Natural killer cell (primary cell): Measurements from ENCODE around the gene CNTNAP4. TPM values are rescaled to one million over a fixed set of nuclear protein-coding genes. Genes with fewer than 3 reads are reported as not detected.

ENCODE experiments used
- ATAC-seq, 3 donors: fragments of 150-1000 bp in 2 of 3; fragments of 200-7000 bp in 1 of 3; cut with Tn5 transposase; 1 replicate in 1 of 3; 2 replicates in 2 of 3; pipeline ENCODE4 v1.10.0; 2021; ENCODE audit warnings: mild to moderate bottlenecking in 2 of 3, moderate library complexity in 2 of 3
- DNase-seq, 2 donors: peaks; one replicate each; pipeline versions ENCODE4 v3.0.0 to v3.0.0-alpha.2; 2013 to 2021; ENCODE audit warnings: mixed read lengths in 1 of 2
- H3K27ac ChIP-seq: one replicate; pipeline ENCODE4 v1.5.1; 2013; ENCODE audit warnings: mild to moderate bottlenecking, low read length
- H3K27me3 ChIP-seq: one replicate; pipeline ENCODE4 v1.6.1; 2013; ENCODE audit warnings: low read length; ENCODE audit not compliant: control insufficient read depth, insufficient read depth
- H3K36me3 ChIP-seq: one replicate; pipeline ENCODE4 v1.6.1; 2013; ENCODE audit warnings: low read length; ENCODE audit not compliant: control insufficient read depth, insufficient read depth
- H3K4me1 ChIP-seq: one replicate; pipeline ENCODE4 v1.6.1; 2013; ENCODE audit warnings: low read length; ENCODE audit not compliant: control insufficient read depth, insufficient read depth
- H3K4me3 ChIP-seq: one replicate; pipeline ENCODE4 v1.5.1; 2013; ENCODE audit warnings: low read length
- H3K9me3 ChIP-seq: one replicate; pipeline ENCODE4 v1.6.1; 2013; ENCODE audit warnings: low read length; ENCODE audit not compliant: control insufficient read depth, insufficient read depth
- H3K27ac Mint-ChIP-seq, 2 donors: one replicate each; pipeline ENCODE4 v1.8.0; 2022; ENCODE audit warnings: mild to moderate bottlenecking in 2 of 2, mixed read lengths in 2 of 2, moderate library complexity in 1 of 2
- H3K27me3 Mint-ChIP-seq, 2 donors: one replicate each; pipeline ENCODE4 v1.8.0; 2022; ENCODE audit warnings: low read depth in 2 of 2, mixed read lengths in 2 of 2
- H3K36me3 Mint-ChIP-seq: one replicate; pipeline ENCODE4 v1.8.0; 2022; ENCODE audit warnings: mixed read lengths
- H3K4me1 Mint-ChIP-seq, 2 donors: one replicate each; pipeline ENCODE4 v1.8.0; 2022; ENCODE audit warnings: mixed read lengths in 2 of 2
- H3K4me3 Mint-ChIP-seq: one replicate; pipeline ENCODE4 v1.8.0; 2022; ENCODE audit warnings: mild to moderate bottlenecking, moderate library complexity, mixed read lengths
- H3K9me3 Mint-ChIP-seq, 2 donors: one replicate each; pipeline ENCODE4 v1.8.0; 2022; ENCODE audit warnings: mixed read lengths in 2 of 2
- CTCF ChIP-seq: fragments of 200-600 bp; IDR thresholded peaks from one replicate; pipeline ENCODE4 v1.8.0; 2022; ENCODE audit warnings: antibody characterized with exemption
- WGBS: methylation state at CpG from one replicate; pipeline ENCODE4 v1.1.7; 2013; ENCODE audit warnings: missing lambda C conversion rate; ENCODE audit not compliant: insufficient coverage; 5-methylcytosine and 5-hydroxymethylcytosine counted together
- intact Hi-C: fragments of 100-400 bp; cut with micrococcal nuclease; formaldehyde crosslinking; loops from one replicate; pipeline ENCODE4 v1.14.2; 2022
- total RNA-seq, 4 donors: library from RNA; stranded (reverse); fragments of 120-200 nt in 1 of 4; gene quantifications; one replicate each; pipeline versions ENCODE4 v1.2.3 to v1.2.4, GENCODE V29; 2013 to 2022

CNTNAP4 gene
- total RNA-seq, 3 donors from 2014 or later (not counting 1 experiment from before 2014, with no cell fraction given) = not detected

GRCh38 chr16:76474048-76474447 is 196.8 kb downstream of the CNTNAP4 start:
- H3K9me3 ChIP-seq = no peaks in the 10 kb centered on the region
- H3K4me1 ChIP-seq = no peaks in the 10 kb centered on the region
- Mint-ChIP-seq H3K9me3 (peaks cover 3 to 11% of the 10 kb centered on the region in 2 donors), H3K4me3 (no peak overlapping the region), H3K27ac (no peak overlapping the region), H3K4me1 (no peaks in the 10 kb centered on the region), H3K36me3 (no peaks in the 10 kb centered on the region), H3K27me3 (no peaks in the 10 kb centered on the region)
- DNase-seq (no peak), ATAC-seq (no peak)
- intact Hi-C loops = no loop called here
- no peak for TF ChIP-seq CTCF
- H3K27me3 ChIP-seq = no peaks in the 10 kb centered on the region
- no peaks in the 10 kb centered on the region for H3K36me3 ChIP-seq
- no peak overlapping the region for H3K27ac ChIP-seq
- no peak overlapping the region for H3K4me3 ChIP-seq
- 70% methylated on average over 1 of the region's 2 CpGs for WGBS

GRCh38 chr16:76478105-76478504 is 200.9 kb downstream of the CNTNAP4 start:
- no peaks in the 10 kb centered on the region for H3K36me3 Mint-ChIP-seq
- no peak overlapping the region for H3K27ac Mint-ChIP-seq
- no peak for DNase-seq
- WGBS = 73% methylated on average over 1 of the region's 4 CpGs
- no peak for TF ChIP-seq CTCF
- Histone ChIP-seq H3K4me3 (no peak overlapping the region), H3K27ac (no peak overlapping the region), H3K4me1 (no peaks in the 10 kb centered on the region), H3K27me3 (no peaks in the 10 kb centered on the region), H3K36me3 (no peaks in the 10 kb centered on the region), H3K9me3 (no peaks in the 10 kb centered on the region)
- H3K4me1 Mint-ChIP-seq = no peaks in the 10 kb centered on the region
- H3K4me3 Mint-ChIP-seq = no peak overlapping the region
- intact Hi-C loops = no loop called here
- no peaks in the 10 kb centered on the region for H3K27me3 Mint-ChIP-seq
- H3K9me3 Mint-ChIP-seq = peaks cover 3 to 9% of the 10 kb centered on the region in 2 donors
- no peak for ATAC-seq

GRCh38 chr16:76483307-76483909 is 206.2 kb downstream of the CNTNAP4 start:
- WGBS = 82% methylated on average over 8 of the region's 8 CpGs
- no peaks in the 10 kb centered on the region for H3K9me3 ChIP-seq
- intact Hi-C loops = no loop called here

More at GRCh38 chr16:76483307-76483909, 206.2 kb downstream of the CNTNAP4 start:
- DNase-seq (no peak), ATAC-seq (no peak)
- no peaks in the 10 kb centered on the region for H3K27me3 Mint-ChIP-seq
- no peaks in the 10 kb centered on the region for H3K36me3 ChIP-seq
- H3K4me3 Mint-ChIP-seq = no peak overlapping the region
- no peaks in the 10 kb centered on the region for H3K4me1 Mint-ChIP-seq
- H3K4me3 ChIP-seq = no peak overlapping the region
- TF ChIP-seq CTCF = no peak
- no peak overlapping the region for H3K27ac Mint-ChIP-seq
- H3K9me3 Mint-ChIP-seq = peaks cover 10 to 11% of the 10 kb centered on the region in 2 donors
- H3K27ac ChIP-seq = no peak overlapping the region
- no peaks in the 10 kb centered on the region for H3K27me3 ChIP-seq
- no peaks in the 10 kb centered on the region for H3K36me3 Mint-ChIP-seq
- no peaks in the 10 kb centered on the region for H3K4me1 ChIP-seq
